HEK293 (cell line): ENCODE results near the gene ASB10.

Source experiments
- CTCF ChIA-PET: fragments of 350-600 bp; formaldehyde crosslinking; extraction: SDS; loops from one replicate; lab custom pipeline; 2021; ENCODE audit warnings: antibody characterized with exemption; lab: Yijun Ruan, JAX
- POLR2A ChIA-PET: fragments of 300-600 bp; formaldehyde crosslinking; extraction: SDS; loops from one replicate; lab custom pipeline; 2020; ENCODE audit warnings: antibody characterized with exemption, inconsistent platforms; lab: Yijun Ruan, JAX
- H3K27ac ChIP-seq: fragments of 200-500 bp; sonication (Bioruptor generic); 2 replicates; pipeline ENCODE4 v1.5.1; 2014; ENCODE audit warnings: low read depth, low read length, control low read depth, inconsistent platforms; ENCODE audit errors: extremely low read depth
- H3K36me3 ChIP-seq, 2 experiments: fragments of 200-500 bp in 1 of 2; sonication (Bioruptor generic) in 1 of 2; 1 replicate in 1 of 2; 2 replicates in 1 of 2; pipeline ENCODE4 v1.5.1; 2014 to 2017; ENCODE audit warnings: inconsistent platforms in 2 of 2, low read length in 2 of 2; ENCODE audit not compliant: control insufficient read depth in 2 of 2, insufficient read depth in 1 of 2
- H3K4me1 ChIP-seq: fragments of 200-500 bp; sonication (Bioruptor generic); 2 replicates; pipeline ENCODE4 v1.5.1; 2014; ENCODE audit warnings: mild to moderate bottlenecking, low read length, inconsistent platforms; ENCODE audit not compliant: control insufficient read depth, insufficient read depth
- H3K4me3 ChIP-seq: 2 replicates; pipeline ENCODE4 v1.5.1; 2011; ENCODE audit warnings: low read depth, mild to moderate bottlenecking, control low read depth, low read length, moderate library complexity
- H3K9me3 ChIP-seq: fragments of 200-500 bp; sonication (Bioruptor generic); 2 replicates; pipeline ENCODE4 v1.5.1; 2014; ENCODE audit warnings: low read depth, low read length, inconsistent platforms; ENCODE audit not compliant: control insufficient read depth, insufficient read depth
- KLF1 ChIP-seq: fragments of 450-650 bp; formaldehyde crosslinking; IDR thresholded peaks from 2 replicates; pipeline ENCODE4 v1.5.1; 2016; ENCODE audit warnings: missing biosample characterization, missing genetic modification characterization
- PRDM1 ChIP-seq: fragments of 450-650 bp; formaldehyde crosslinking; IDR thresholded peaks from 2 replicates; pipeline ENCODE4; 2016; ENCODE audit warnings: missing biosample characterization, missing genetic modification characterization
- PRDM4 ChIP-seq: fragments of 450-650 bp; formaldehyde crosslinking; IDR thresholded peaks from 2 replicates; pipeline ENCODE4 v1.5.1; 2017; ENCODE audit warnings: missing biosample characterization, missing genetic modification characterization
- SP7 ChIP-seq: fragments of 450-650 bp; formaldehyde crosslinking; IDR thresholded peaks from 2 replicates; pipeline ENCODE4 v1.5.1; 2016; ENCODE audit warnings: missing biosample characterization, missing genetic modification characterization
- ZIC2 ChIP-seq: fragments of 450-650 bp; formaldehyde crosslinking; IDR thresholded peaks from 2 replicates; pipeline ENCODE4 v1.5.1; 2016; ENCODE audit warnings: missing biosample characterization, missing genetic modification characterization
- ZNF10 ChIP-seq: fragments of 450-650 bp; formaldehyde crosslinking; IDR thresholded peaks from 2 replicates; pipeline ENCODE4 v1.5.1; 2017; ENCODE audit warnings: missing biosample characterization, missing genetic modification characterization
- ZNF121 ChIP-seq: fragments of 450-650 bp; formaldehyde crosslinking; IDR thresholded peaks from 2 replicates; pipeline ENCODE4 v1.5.1; 2016; ENCODE audit warnings: missing biosample characterization, missing genetic modification characterization
- ZNF175 ChIP-seq: fragments of 450-650 bp; formaldehyde crosslinking; IDR thresholded peaks from 2 replicates; pipeline ENCODE4 v1.5.1; 2016; ENCODE audit warnings: missing biosample characterization, missing genetic modification characterization
- ZNF211 ChIP-seq: fragments of 450-650 bp; formaldehyde crosslinking; IDR thresholded peaks from 2 replicates; pipeline ENCODE4 v1.5.1; 2016; ENCODE audit warnings: low read depth, missing biosample characterization, missing genetic modification characterization
- ZNF302 ChIP-seq: fragments of 450-650 bp; formaldehyde crosslinking; IDR thresholded peaks from 2 replicates; pipeline ENCODE4 v1.5.1; 2016; ENCODE audit warnings: missing biosample characterization, missing genetic modification characterization, low read depth
- ZNF341 ChIP-seq: fragments of 450-650 bp; formaldehyde crosslinking; IDR thresholded peaks from 2 replicates; pipeline ENCODE4; 2016; ENCODE audit warnings: low read depth, missing biosample characterization, missing genetic modification characterization

ASB10 gene

GRCh38 chr7:151138153-151138851 lies 48.7 kb downstream of the ASB10 start:
- Histone ChIP-seq H3K9me3 (no peaks in the 10 kb centered on the region), H3K4me3 (no peak overlapping the region), H3K27ac (no peak overlapping the region), H3K4me1 (no peaks in the 10 kb centered on the region), H3K36me3 (peaks cover 0 to 100% of the 10 kb centered on the region in 2 experiments; a peak in 1 of 3 replicates)
- CTCF ChIA-PET = interaction anchor here (1.3 to 1.4 kb wide), 2 partner anchors 14 to 34 kb away, joined by 3 to 4 read pairs; no protein-coding TSS in a partner anchor
- TF ChIP-seq ZNF302 (tag by site-specific recombination) = no peak
- TF ChIP-seq ZNF211 (tag by site-specific recombination) = no peak
- TF ChIP-seq KLF1 (tag by site-specific recombination) = peak; percentile 23; the same call in 1 of the 2 replicates
- POLR2A ChIA-PET = interaction anchor here (0.7 kb wide), 1 partner anchor 288 kb away, joined by 3 read pairs; no protein-coding TSS in a partner anchor

- Histone ChIP-seq H3K4me3 (no peak overlapping the region), H3K27ac (no peak overlapping the region), H3K4me1 (no peaks in the 10 kb centered on the region), H3K36me3 (peaks cover 0 to 100% of the 10 kb centered on the region in 2 experiments; a peak in 1 of 3 replicates), H3K9me3 (no peaks in the 10 kb centered on the region)
- CTCF ChIA-PET = interaction anchor here (1.3 kb wide), 1 partner anchor 14 kb away, joined by 4 read pairs; no protein-coding TSS in a partner anchor
- POLR2A ChIA-PET = interaction anchor here (0.7 kb wide), 1 partner anchor 289 kb away, joined by 3 read pairs; no protein-coding TSS in a partner anchor
- peak; percentile 83 for TF ChIP-seq ZNF10 (tag by site-specific recombination)
- TF ChIP-seq SP7 = no peak
Observed at GRCh38 chr7:151137791-151138152, 49.3 kb downstream of the ASB10 start.

- no peaks in the 10 kb centered on the region for H3K9me3 ChIP-seq
- no peak overlapping the region for H3K4me3 ChIP-seq
- CTCF ChIA-PET = interaction anchor here (1.3 kb wide), 1 partner anchor 13 kb away, joined by 4 read pairs; no protein-coding TSS in a partner anchor
- peaks cover 0 to 100% of the 10 kb centered on the region in 2 experiments; a peak in 1 of 3 replicates for H3K36me3 ChIP-seq
- no peak overlapping the region for H3K27ac ChIP-seq
- no peaks in the 10 kb centered on the region for H3K4me1 ChIP-seq
- POLR2A ChIA-PET = no interaction called here
- TF ChIP-seq ZNF341 (tag by site-specific recombination) (peak; percentile 43; the same call in 1 of the 2 replicates), ZNF175 (no peak), ZIC2 (peak; percentile 43)
Observed at GRCh38 chr7:151137076-151137675, 49.9 kb downstream of the ASB10 start.

- H3K36me3 ChIP-seq = peaks cover 0 to 100% of the 10 kb centered on the region in 2 experiments; a peak in 1 of 3 replicates
Observed at GRCh38 chr7:151135866-151136843, 50.9 kb downstream of the ASB10 start.

More at GRCh38 chr7:151135866-151136843, 50.9 kb downstream of the ASB10 start:
- H3K9me3 ChIP-seq = no peaks in the 10 kb centered on the region
- H3K4me1 ChIP-seq = no peaks in the 10 kb centered on the region
- TF ChIP-seq PRDM1 (peak; percentile 63; the same call in 1 of the 2 replicates), PRDM4 (tag by site-specific recombination) (peak; percentile 52; the same call in 1 of the 2 replicates), ZNF121 (tag by site-specific recombination) (no peak)
- TF ChIP-seq, all 188 proteins: peak for 2
- CTCF ChIA-PET = no interaction called here
- no peak overlapping the region for H3K4me3 ChIP-seq
- POLR2A ChIA-PET = no interaction called here
- H3K27ac ChIP-seq = no peak overlapping the region
